ENCODE results near the gene HCN4. TPM values are rescaled to one million over a fixed set of nuclear protein-coding genes. Genes with fewer than 3 reads are reported as not detected.

HCN4 gene
- total RNA-seq, 1 donor from 2014 or later = not detected

DNA sequence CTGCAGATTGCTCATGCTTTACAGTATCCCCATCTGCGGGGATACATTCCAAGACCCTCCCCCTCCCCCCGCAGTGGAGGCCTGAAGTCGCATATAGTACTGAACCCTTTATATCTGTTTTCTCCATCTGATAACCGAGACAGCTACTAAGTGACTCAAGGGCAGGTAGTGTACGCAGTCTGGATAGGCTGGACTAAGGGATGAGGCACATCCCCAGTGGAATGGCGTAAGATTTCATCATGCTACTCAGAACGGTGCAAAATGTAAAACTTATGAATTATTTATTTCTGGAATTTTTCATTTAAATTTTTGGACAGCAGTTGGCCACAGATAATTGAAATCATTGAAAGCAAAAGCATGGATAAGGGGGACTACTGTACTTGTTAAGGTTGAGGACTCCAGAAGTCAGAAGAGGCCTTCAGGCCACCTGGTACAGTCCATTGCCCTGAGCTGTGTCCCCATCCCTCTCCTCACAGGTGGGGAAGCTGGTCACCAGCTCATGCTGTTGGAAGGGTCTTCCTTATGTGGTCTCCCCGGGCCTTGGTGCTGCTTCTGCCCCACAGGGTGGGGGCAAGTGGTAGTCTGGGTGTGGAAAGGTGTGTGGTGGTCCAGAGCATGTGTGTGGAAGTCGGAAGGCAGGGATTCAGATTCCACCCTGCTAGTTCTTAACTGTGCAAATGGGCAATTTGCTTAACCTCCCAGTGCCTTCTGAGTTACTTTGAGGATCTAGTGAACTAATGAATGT is 72.0 kb downstream of the HCN4 start:
- intact Hi-C loops (cut with micrococcal nuclease) = no loop called here
- no peak for DNase-seq
- Mint-ChIP-seq H3K4me1 (no peaks in the 10 kb centered on the region), H3K27me3 (no peaks in the 10 kb centered on the region), H3K27ac (no peak overlapping the region), H3K4me3 (no peak overlapping the region), H3K9me3 (no peaks in the 10 kb centered on the region), H3K36me3 (ENCODE audit: low read depth) (no peaks in the 10 kb centered on the region)

DNA sequence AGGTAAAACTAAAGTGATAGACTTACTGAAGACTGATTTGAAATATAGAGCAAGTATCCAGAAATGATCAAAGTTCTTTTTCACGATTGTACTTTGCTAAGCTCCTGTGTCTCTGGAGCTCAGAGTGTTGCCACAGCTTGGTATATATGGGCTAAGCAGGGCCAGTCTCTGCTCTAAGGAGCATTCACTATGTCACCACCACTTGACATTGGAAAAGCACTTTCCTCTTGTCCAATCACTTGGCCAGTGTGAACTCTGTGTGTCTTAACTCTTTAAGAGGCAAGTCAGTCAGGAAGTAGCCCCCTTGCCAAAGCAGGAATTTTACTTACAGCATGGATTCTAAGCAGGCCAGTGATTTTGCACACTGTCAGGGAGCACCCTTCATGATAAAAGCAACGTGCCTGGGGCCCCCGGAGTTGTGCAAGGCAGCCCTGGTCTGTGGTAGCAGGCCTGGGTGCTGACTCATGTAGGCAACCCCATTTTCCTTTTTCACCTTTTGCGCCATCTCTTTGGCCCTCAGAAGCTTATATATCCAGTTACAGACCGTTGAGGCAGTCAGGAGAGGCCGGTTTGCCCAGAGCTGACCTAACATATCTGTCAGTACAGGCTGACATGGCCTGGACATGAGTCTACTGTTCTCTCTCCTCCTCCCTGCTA is 73.0 kb downstream of the HCN4 start:
- H3K4me3 Mint-ChIP-seq = no peak overlapping the region
- H3K27ac Mint-ChIP-seq = no peak overlapping the region
- no peaks in the 10 kb centered on the region for H3K9me3 Mint-ChIP-seq
- DNase-seq = no peak
- intact Hi-C loops (cut with micrococcal nuclease) = no loop called here
- H3K4me1 Mint-ChIP-seq = no peaks in the 10 kb centered on the region
- no peaks in the 10 kb centered on the region for H3K36me3 Mint-ChIP-seq (ENCODE audit: low read depth)
- no peaks in the 10 kb centered on the region for H3K27me3 Mint-ChIP-seq

DNA sequence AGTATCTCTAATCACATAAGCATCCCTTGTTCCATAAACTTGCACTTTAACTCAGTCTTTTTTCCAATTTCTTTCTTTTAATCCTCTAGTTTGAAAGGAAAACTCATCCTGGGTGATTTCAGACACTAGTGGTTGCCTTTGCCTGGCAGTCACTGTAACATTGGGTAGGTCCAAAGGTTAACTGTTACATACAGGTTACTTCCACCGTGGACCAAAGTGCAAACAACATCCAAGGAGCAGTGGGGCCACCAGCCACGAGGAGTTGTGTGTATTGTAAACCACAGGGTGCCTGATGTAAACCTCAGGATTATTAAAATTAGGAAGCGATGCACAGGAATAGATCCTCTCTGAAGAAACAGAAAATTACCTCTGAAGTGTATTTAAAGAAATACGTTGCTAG is 75.0 kb downstream of the HCN4 start:
- Mint-ChIP-seq H3K4me3 (no peak overlapping the region), H3K36me3 (ENCODE audit: low read depth) (no peaks in the 10 kb centered on the region), H3K9me3 (no peaks in the 10 kb centered on the region), H3K27ac (no peak overlapping the region), H3K27me3 (no peaks in the 10 kb centered on the region), H3K4me1 (no peaks in the 10 kb centered on the region)
- no peak for DNase-seq
- intact Hi-C loops (cut with micrococcal nuclease) = no loop called here

DNA sequence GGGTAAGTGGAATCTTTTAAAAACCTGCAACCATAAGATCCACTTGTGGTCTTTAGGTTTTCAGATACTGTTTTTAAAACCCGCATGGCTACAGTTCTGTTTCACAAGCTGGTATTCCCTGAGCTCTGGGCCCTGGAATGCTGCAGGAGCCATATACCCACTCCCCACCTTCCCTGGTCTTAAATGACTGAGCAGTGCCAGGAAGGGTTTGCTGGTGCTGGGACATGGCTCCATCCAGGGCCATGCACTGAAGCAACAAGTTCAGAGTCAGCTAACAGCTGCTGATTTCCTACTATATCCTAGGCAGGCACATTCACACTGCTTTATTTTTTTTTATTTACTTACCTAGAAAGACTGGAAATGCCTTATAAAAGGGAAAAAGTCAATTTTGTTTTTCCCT is 77.3 kb downstream of the HCN4 start:
- no peak overlapping the region for H3K27ac Mint-ChIP-seq
- H3K27me3 Mint-ChIP-seq = no peaks in the 10 kb centered on the region
- intact Hi-C loops (cut with micrococcal nuclease) = no loop called here
- no peaks in the 10 kb centered on the region for H3K9me3 Mint-ChIP-seq
- H3K4me1 Mint-ChIP-seq = peaks cover 3% of the 10 kb centered on the region
- no peak overlapping the region for H3K4me3 Mint-ChIP-seq
- no peak for DNase-seq
- no peaks in the 10 kb centered on the region for H3K36me3 Mint-ChIP-seq (ENCODE audit: low read depth)

DNA sequence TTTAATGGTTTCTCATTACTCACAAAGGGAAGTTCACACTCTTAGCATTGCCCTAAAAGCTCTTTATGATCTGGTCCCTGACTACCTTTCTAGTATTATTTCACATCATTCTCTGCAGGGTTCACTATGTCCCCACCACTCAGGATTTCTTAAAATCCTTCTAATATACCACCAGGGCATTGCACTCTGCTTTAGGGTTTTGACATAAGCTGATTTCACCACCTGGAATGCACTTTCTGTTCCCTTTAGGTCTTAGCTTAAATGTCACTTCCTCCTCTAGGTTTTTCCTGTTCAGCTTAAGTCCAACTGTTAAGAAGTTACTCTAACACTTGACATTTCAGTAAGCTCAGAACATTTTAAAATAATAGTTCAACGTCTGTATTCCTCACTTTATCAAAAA is 81.7 kb downstream of the HCN4 start:
- no peaks in the 10 kb centered on the region for H3K36me3 Mint-ChIP-seq (ENCODE audit: low read depth)
- no peak overlapping the region for H3K27ac Mint-ChIP-seq
- no peak overlapping the region for H3K4me3 Mint-ChIP-seq

DNA sequence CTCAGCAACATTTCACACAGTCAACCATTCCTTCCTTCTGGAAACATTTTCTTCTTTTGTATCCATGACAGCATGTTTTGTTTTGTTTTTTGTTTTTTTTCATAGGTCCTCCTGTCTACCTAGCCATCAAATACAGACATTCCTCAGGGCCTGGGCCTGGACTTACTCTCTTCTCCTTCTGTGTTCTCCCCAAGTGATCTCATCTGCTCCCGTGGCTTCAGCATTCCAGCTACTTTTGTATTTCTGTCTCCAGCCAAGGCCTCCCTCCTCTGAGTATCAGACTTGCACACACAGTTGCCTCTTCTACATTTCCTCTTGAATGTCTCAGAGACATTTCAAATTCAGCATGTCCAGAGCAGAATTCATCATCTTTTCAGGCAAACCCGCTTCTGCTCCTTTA is 82.4 kb downstream of the HCN4 start:
- Mint-ChIP-seq H3K4me1 (peaks cover 7% of the 10 kb centered on the region), H3K36me3 (ENCODE audit: low read depth) (no peaks in the 10 kb centered on the region), H3K27me3 (no peaks in the 10 kb centered on the region), H3K9me3 (no peaks in the 10 kb centered on the region), H3K27ac (no peak overlapping the region), H3K4me3 (no peak overlapping the region)
- intact Hi-C loops (cut with micrococcal nuclease) = loop anchor here (10.0 kb wide), 1 partner anchor 418 kb away; no protein-coding TSS in a partner anchor
- DNase-seq = no peak

More for the DNA sequence above, 81.7 kb downstream of the HCN4 start:
- intact Hi-C loops (cut with micrococcal nuclease) = loop anchor here (10.0 kb wide), 1 partner anchor 418 kb away; no protein-coding TSS in a partner anchor
- Mint-ChIP-seq H3K27me3 (no peaks in the 10 kb centered on the region), H3K4me1 (peaks cover 7% of the 10 kb centered on the region), H3K9me3 (no peaks in the 10 kb centered on the region)
- no peak for DNase-seq

DNA sequence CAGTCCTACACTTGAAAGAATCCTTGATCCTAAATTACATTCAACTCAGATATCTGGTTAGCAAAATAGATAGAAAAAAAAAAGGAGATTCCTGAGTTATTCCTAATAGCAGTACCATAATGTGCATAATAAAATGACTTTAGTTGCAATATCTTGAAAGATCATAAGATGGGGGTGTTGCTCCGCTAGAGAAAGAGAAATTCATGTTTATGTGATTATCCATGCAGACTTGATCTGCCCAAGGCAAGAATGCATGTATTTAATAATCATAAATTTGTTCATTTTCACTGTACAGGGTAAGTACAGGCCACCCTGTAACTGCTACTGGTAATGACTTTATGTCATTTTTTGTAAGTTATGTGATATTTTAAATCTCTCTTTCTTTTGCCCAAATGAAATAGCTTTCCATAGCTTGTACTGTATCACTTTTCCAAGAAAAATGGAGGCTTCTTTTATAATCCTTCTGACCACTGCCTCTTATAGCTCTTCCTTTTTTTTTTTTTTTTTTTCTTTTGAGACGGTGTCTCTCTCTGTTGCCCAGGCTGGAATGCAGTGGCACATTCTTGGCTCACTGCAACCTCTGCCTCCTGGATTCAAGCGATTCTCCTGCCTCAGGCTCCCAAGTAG is 84.6 kb downstream of the HCN4 start:
- no peaks in the 10 kb centered on the region for H3K9me3 Mint-ChIP-seq
- no peak for DNase-seq
- intact Hi-C loops (cut with micrococcal nuclease) = loop anchor here (10.0 kb wide), 1 partner anchor 421 kb away; no protein-coding TSS in a partner anchor
- H3K27ac Mint-ChIP-seq = no peak overlapping the region
- no peaks in the 10 kb centered on the region for H3K36me3 Mint-ChIP-seq (ENCODE audit: low read depth)
- no peak overlapping the region for H3K4me3 Mint-ChIP-seq
- H3K4me1 Mint-ChIP-seq = peaks cover 7% of the 10 kb centered on the region
- H3K27me3 Mint-ChIP-seq = no peaks in the 10 kb centered on the region

DNA sequence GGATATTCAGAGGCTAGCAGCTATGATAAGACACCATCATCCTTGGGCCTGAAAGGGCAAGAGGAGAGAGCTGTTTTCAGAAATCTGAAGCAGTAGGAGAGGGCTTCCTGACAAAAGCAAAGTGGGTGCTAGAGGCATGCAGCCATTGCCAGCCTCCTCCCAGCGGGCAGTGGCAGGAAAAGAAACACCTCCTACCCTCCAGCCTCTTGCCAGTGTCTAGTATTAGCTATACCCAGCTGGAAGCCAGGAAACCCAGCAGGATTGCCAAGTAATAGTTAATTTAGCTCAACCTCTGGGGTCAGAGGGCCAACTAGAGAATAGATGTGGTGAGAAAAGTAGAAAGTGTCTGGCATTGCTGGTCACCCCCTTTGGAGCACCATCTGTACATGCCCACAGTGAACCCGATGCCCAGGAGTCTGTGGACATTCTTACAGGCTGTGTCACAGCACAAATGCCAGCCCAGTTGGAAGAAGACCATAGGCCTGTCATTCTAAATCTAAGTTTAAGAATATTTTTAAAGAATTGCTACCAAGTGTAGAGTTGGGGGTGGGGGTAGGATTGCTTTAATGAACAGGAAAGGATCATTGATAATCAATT is 85.3 kb downstream of the HCN4 start:
- Mint-ChIP-seq H3K36me3 (ENCODE audit: low read depth) (no peaks in the 10 kb centered on the region), H3K27me3 (no peaks in the 10 kb centered on the region), H3K9me3 (no peaks in the 10 kb centered on the region), H3K27ac (no peak overlapping the region), H3K4me1 (peaks cover 7% of the 10 kb centered on the region), H3K4me3 (no peak overlapping the region)
- intact Hi-C loops (cut with micrococcal nuclease) = loop anchor here (10.0 kb wide), 1 partner anchor 421 kb away; no protein-coding TSS in a partner anchor
- no peak for DNase-seq

DNA sequence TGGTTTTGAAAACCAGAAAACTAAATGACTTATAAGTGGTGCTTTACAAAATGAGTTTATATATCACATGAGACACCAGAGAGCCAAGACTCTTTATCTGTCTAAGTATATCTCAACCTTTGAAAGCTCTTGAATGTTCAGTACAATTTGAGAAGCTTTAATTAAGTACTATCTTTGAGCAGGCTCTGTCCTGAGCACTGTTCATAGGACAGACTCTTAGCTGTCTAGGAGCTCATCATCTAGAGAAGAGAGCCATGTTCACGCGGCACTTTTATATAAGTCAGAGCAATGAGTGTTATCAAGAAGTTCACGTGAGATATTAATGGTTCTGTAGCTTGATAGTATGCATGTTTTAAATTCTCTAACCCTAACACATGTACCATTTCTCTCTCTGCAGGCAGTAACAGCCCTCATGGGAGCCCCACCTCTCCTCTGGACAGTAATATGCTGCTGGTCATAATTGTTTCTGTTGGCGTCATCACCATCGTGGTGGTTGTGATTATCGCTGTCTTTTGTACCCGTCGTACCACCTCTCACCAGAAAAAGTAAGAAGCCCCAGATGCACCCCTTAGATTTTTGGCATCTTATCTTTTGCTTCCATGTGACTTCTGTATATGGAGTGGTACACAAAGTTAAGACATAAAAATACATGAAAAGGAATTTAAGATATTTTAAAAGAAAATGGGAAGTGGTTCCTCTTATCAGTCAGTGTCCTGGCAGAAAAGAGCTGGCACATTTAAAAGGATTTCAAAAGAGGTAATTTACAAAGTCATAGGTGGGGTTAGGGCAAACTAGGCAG is 86.0 kb downstream of the HCN4 start:
- no peak overlapping the region for H3K27ac Mint-ChIP-seq
- H3K9me3 Mint-ChIP-seq = no peaks in the 10 kb centered on the region
- no peak for DNase-seq

DNA sequence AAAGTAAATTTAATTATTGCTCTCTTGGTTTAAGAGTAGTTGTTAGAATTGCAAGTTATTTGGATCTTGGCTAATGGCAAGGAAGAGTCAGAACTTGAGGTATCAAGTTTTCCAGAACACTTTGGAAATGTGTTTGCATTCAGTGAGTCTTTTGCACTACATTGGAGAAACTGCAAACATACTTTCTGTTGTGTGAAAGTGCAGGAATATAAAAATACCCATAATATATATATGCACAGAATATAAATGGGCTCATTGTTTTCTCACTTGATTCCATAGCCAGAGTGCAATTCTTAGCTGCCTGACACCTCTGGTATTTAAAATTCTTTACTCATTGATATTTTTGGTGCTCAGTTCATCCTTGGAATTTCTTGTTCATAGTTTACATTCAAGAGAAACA is 92.9 kb downstream of the HCN4 start:
- Mint-ChIP-seq H3K27ac (no peak overlapping the region), H3K4me3 (no peak overlapping the region)
- intact Hi-C loops (cut with micrococcal nuclease) = no loop called here

More for the DNA sequence above, 86.0 kb downstream of the HCN4 start:
- Mint-ChIP-seq H3K36me3 (ENCODE audit: low read depth) (no peaks in the 10 kb centered on the region), H3K4me1 (peaks cover 7% of the 10 kb centered on the region), H3K27me3 (no peaks in the 10 kb centered on the region), H3K4me3 (no peak overlapping the region)
- intact Hi-C loops (cut with micrococcal nuclease) = loop anchor here (10.0 kb wide), 1 partner anchor 422 kb away; no protein-coding TSS in a partner anchor

DNA sequence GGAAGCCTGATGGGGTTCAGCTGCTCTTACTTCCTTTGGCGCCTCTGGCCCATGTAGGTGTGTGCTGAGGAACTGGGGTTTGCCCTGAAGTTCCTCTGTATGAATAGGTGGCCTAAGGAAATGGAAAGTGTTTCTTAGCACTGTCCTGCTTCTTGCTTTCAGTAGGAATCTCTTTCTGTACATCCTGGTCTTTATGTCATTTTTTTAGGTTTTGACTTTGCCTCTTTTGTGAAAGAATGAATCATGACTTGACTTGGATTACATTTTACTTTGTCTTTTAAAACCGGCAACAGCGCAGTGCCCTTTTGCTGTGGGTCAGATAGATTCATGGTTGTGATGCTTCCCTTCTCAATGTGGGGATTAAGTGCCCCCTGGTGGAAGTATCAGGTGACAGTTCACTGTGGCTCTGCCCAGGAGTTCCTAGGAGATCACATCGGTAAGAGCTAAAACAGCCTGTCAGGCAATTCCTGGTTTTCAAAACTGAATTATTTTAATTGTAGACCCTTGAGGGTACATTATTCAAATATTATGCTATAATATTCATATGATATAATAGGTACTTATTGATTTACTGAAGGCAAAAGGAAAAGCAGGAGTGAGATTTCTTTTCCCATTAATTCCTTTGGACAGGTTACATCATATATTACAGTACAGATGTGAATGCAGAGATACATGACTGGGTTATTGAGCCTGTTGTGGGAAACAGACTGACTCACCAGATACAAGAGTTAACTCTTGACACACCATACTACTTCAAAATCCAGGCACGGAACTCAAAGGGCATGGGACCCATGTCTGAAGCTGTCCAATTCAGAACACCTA is 95.4 kb downstream of the HCN4 start:
- DNase-seq = peak; percentile 83
- H3K4me1 Mint-ChIP-seq = peaks cover 4% of the 10 kb centered on the region
- intact Hi-C loops (cut with micrococcal nuclease) = loop anchor here (1.0 kb wide), 1 partner anchor 32 kb away; no protein-coding TSS in a partner anchor

More for the DNA sequence above, 92.9 kb downstream of the HCN4 start:
- no peak for DNase-seq
- Mint-ChIP-seq H3K27me3 (no peaks in the 10 kb centered on the region), H3K9me3 (no peaks in the 10 kb centered on the region), H3K4me1 (peaks cover 4% of the 10 kb centered on the region), H3K36me3 (ENCODE audit: low read depth) (no peaks in the 10 kb centered on the region)

DNA sequence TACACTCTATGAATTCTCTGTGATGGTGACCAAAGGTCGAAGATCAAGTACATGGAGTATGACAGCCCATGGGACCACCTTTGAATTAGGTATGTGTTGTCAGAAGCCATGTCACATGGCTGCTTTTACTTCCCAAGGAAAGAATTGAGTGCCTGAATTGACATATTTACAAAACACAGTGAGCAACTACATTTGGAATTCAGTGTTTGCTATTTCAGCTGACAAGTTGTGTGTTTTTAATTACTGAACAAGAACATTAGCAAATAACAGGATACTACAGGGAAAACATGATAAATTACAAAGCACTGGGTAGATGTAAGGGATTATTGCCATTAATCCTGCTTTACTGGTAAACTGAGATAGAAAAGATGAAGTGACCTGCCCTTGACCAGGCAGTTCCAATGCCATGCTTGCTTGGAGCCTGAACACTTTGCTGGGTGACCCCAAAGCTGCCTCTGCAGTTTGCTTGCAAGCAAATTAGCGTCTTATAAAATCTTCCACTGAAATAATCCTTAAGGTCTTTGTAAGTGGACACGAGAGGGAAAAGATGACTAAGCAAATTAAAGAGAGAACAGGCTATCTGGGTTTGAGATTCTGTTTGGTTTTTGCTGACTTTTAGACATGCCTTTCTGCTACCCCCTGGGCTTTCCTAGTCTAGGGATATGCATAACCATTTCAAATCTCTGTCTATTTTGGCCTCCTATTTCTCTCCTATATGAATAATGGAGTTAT is 98.2 kb downstream of the HCN4 start:
- intact Hi-C loops (cut with micrococcal nuclease) = no loop called here
- no peaks in the 10 kb centered on the region for H3K27me3 Mint-ChIP-seq
- H3K27ac Mint-ChIP-seq = no peak overlapping the region
- H3K9me3 Mint-ChIP-seq = no peaks in the 10 kb centered on the region
- no peaks in the 10 kb centered on the region for H3K36me3 Mint-ChIP-seq (ENCODE audit: low read depth)
- no peak for DNase-seq
- H3K4me3 Mint-ChIP-seq = no peak overlapping the region
- H3K4me1 Mint-ChIP-seq = peaks cover 4% of the 10 kb centered on the region

More for the DNA sequence above, 95.4 kb downstream of the HCN4 start:
- no peaks in the 10 kb centered on the region for H3K9me3 Mint-ChIP-seq
- H3K4me3 Mint-ChIP-seq = no peak overlapping the region
- no peak overlapping the region for H3K27ac Mint-ChIP-seq
- H3K36me3 Mint-ChIP-seq (ENCODE audit: low read depth) = no peaks in the 10 kb centered on the region
- no peaks in the 10 kb centered on the region for H3K27me3 Mint-ChIP-seq

Data from activated CD4-positive, alpha-beta T cell treated with anti-CD3 and anti-CD28 coated beads, Interleukin-2, amount 10 ng/mL, durations not matched to agents 24 days and 14 days (primary cell).